PC-3 (cell line): ENCODE results near the gene TMEM52.

Experiments used
- CTCF ChIP-seq: fragments of 300-600 bp; sonication (generic); conservative IDR thresholded peaks from 2 replicates; pipeline ENCODE4 v1.5.1; 2017; ENCODE audit warnings: antibody characterized with exemption, low read depth, mild to moderate bottlenecking, low read length
- EZH2phosphoT487 ChIP-seq: fragments of 300-600 bp; sonication (generic); IDR thresholded peaks from 2 replicates; pipeline ENCODE4 v1.6.1; 2018; ENCODE audit warnings: mild to moderate bottlenecking, antibody characterized with exemption, low read length, borderline replicate concordance

DNA sequence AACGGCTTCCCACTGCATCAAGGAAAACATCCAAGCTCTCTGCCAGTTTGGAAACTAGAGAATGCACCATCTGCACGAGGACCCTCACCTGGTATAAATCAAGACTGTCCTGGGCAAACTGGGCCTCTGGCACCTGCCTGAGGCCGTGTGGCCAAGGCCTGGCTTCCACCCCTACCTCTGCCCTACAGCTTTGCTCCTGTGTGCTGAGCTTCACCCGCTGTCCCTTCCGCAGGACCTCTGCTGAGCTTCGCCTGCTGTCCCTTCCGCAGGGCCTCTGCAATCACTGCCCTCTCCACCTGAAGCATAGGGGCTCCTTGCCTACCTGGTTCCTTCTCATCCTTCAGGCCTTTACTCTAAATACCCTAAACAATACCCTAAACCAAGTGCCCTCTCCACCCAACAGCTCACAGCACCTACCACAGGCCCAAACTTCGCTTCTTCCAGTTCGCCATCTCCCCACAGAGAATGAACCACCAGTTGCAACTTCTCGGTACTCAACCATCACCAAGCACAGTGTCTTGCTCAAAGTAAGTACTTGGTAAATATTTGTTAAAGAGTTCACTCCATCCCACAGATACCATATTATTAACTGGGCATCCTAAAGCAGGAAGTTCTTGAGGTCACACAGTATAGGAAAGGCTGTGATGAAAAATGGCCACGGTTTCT lies 46.6 kb downstream of the TMEM52 start:
- TF ChIP-seq CTCF, result no peak
- TF ChIP-seq EZH2phosphoT487, result no peak
